Thyroid gland (tissue), 4 donors: ENCODE results near the gene ADAMTS2. TPM values are rescaled to one million over a fixed set of nuclear protein-coding genes. Genes with fewer than 3 reads are reported as not detected.
"Not testable (repeated sequence)": the region's sequence is repeated elsewhere in the genome, so short reads cannot be mapped to it uniquely, and the experiment has no call there.

Source experiments
- DNase-seq, 2 donors: peaks; one replicate each; pipeline ENCODE4 v3.0.0-alpha.2; 2019
- H3K27ac ChIP-seq, 3 donors: fragments of 200-600 bp; sonication (generic); 1 replicate in 2 of 3; 2 replicates in 1 of 3; pipeline ENCODE4 v1.5.1; 2016 to 2019; ENCODE audit warnings: mild to moderate bottlenecking in 1 of 3, moderate library complexity in 1 of 3
- H3K27me3 ChIP-seq: fragments of 200-600 bp; sonication (generic); one replicate; pipeline ENCODE4 v1.5.1; 2019
- H3K36me3 ChIP-seq, 2 donors: fragments of 200-600 bp; sonication (generic); one replicate each; pipeline ENCODE4 v1.5.1; 2016 to 2019
- H3K4me1 ChIP-seq, 2 donors: fragments of 200-600 bp; sonication (generic); one replicate each; pipeline ENCODE4 v1.5.1; 2017 to 2019
- H3K4me3 ChIP-seq, 3 donors: fragments of 200-600 bp; sonication (generic); replicated peaks in 1 of 3; 1 replicate in 2 of 3; 2 replicates in 1 of 3; pipeline ENCODE4 v1.5.1; 2016; ENCODE audit warnings: mild to moderate bottlenecking in 1 of 3
- H3K9me3 ChIP-seq: fragments of 200-600 bp; sonication (generic); one replicate; pipeline ENCODE4 v1.5.1; 2017
- POLR2A ChIP-seq, 2 donors: fragments of 450-650 bp; IDR thresholded peaks; one replicate each; pipeline ENCODE4 v1.6.1; 2017; ENCODE audit warnings: antibody characterized with exemption in 2 of 2, mild to moderate bottlenecking in 2 of 2, moderate library complexity in 1 of 2
- WGBS, 2 donors: methylation state at CpG; one replicate each; pipeline ENCODE4 v1.1.5; 2017; 5-methylcytosine and 5-hydroxymethylcytosine counted together
- intact Hi-C: fragments of 100-400 bp; cut with DNase I; formaldehyde crosslinking; loops from one replicate; pipeline ENCODE4 v1.15.1; 2023
- total RNA-seq, 4 donors: library from RNA; depleted of rRNA; stranded (reverse); fragments of >200 nt; gene quantifications; one replicate each; pipeline ENCODE4 v1.2.3, GENCODE V29; 2016
- TF ChIP-seq, protein P1 (sequence below), 6 experiments: fragments of 200-600 bp in 3 of 6; fragments of 450-650 bp in 3 of 6; sonication (generic) in 3 of 6; IDR thresholded peaks; one replicate each; pipeline ENCODE4 v1.5.1; 2016 to 2019; ENCODE audit warnings: antibody characterized with exemption in 6 of 6, mild to moderate bottlenecking in 2 of 6, inconsistent platforms in 1 of 6, moderate library complexity in 1 of 6

Gene ADAMTS2
- total RNA-seq, 4 donors from 2014 or later: 3.5 to 16.2 (median 7.3) TPM

DNA sequence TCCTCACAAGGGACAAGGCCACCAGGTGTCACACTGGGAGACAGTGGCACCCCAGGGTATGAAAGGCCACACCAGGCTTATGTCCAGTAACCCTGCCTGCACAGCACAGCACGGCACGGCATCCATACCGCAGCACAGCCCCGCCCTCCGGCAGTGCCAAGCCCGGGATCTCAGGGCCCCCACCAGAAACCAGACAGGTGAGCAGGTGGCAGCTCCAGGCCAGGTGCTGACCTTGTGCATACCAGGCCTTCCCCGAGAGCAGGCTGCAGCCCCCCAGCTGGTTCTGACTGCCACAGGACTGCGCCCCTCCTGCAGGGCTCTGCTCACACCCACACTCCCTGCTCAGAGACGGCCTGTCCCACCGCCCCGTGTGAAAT lies 56.5 kb downstream of the ADAMTS2 start:
- intact Hi-C loops: no loop called here
- no peak for TF ChIP-seq POLR2A (IDR thresholded peaks at IDR 0.05)
- TF ChIP-seq, protein P1, sequence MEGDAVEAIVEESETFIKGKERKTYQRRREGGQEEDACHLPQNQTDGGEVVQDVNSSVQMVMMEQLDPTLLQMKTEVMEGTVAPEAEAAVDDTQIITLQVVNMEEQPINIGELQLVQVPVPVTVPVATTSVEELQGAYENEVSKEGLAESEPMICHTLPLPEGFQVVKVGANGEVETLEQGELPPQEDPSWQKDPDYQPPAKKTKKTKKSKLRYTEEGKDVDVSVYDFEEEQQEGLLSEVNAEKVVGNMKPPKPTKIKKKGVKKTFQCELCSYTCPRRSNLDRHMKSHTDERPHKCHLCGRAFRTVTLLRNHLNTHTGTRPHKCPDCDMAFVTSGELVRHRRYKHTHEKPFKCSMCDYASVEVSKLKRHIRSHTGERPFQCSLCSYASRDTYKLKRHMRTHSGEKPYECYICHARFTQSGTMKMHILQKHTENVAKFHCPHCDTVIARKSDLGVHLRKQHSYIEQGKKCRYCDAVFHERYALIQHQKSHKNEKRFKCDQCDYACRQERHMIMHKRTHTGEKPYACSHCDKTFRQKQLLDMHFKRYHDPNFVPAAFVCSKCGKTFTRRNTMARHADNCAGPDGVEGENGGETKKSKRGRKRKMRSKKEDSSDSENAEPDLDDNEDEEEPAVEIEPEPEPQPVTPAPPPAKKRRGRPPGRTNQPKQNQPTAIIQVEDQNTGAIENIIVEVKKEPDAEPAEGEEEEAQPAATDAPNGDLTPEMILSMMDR (IDR thresholded peaks at IDR 0.05): no peak
- no peaks in the 10 kb centered on the region for H3K4me1 ChIP-seq
- H3K36me3 ChIP-seq: no peaks in the 10 kb centered on the region
- WGBS, 2 donors: 89 to 90% methylated on average over 4 to 10 of the region's 11 CpGs
- no peaks in the 10 kb centered on the region for H3K9me3 ChIP-seq
- H3K27ac ChIP-seq: no peak overlapping the region
- H3K4me3 ChIP-seq: no peak overlapping the region
- no peaks in the 10 kb centered on the region for H3K27me3 ChIP-seq
- DNase-seq: no peak

DNA sequence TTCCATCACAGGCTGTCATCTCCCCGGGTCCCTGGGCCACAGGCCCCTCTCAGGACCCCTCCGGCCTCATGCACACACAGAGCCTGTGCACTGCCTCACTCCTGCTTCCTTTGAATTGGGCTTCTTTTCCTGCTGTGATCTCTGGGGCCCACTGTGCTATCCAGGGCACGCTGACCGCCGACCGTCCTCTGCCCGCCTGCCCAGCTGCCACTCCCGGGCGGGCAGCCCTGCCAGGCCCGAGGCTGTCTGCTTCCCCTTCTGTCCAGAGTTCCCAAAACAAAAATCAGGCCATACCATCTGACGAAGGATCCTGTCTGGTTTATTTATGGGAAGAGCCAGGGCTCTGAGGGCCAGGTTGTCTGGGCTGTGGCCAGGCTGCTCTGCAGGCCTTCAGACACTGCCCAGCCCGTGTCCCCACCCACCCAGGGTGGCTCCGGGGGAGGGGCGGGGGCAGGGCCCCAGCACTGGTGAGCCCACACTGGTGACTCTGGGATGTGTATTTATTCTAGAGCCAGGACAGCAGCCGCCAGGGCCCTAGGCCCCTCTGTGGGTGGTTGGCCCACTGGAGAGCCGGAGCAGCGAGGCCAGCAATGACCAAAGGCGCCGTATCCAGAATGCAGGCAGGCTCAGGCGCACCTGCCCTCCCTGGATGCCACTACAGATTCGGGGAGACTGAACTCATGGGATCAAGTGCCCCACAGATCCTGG lies 57.0 kb downstream of the ADAMTS2 start:
- no peak overlapping the region for H3K27ac ChIP-seq
- intact Hi-C loops: no loop called here
- 85 to 89% methylated on average over 12 to 15 of the region's 21 CpGs for WGBS, 2 donors
- no peak for TF ChIP-seq POLR2A (IDR thresholded peaks at IDR 0.05)
- TF ChIP-seq, protein P1 (IDR thresholded peaks at IDR 0.05): no peak
- H3K4me1 ChIP-seq: no peaks in the 10 kb centered on the region
- no peak for DNase-seq
- no peak overlapping the region for H3K4me3 ChIP-seq
- H3K36me3 ChIP-seq: no peaks in the 10 kb centered on the region
- no peaks in the 10 kb centered on the region for H3K9me3 ChIP-seq
- H3K27me3 ChIP-seq: no peaks in the 10 kb centered on the region

DNA sequence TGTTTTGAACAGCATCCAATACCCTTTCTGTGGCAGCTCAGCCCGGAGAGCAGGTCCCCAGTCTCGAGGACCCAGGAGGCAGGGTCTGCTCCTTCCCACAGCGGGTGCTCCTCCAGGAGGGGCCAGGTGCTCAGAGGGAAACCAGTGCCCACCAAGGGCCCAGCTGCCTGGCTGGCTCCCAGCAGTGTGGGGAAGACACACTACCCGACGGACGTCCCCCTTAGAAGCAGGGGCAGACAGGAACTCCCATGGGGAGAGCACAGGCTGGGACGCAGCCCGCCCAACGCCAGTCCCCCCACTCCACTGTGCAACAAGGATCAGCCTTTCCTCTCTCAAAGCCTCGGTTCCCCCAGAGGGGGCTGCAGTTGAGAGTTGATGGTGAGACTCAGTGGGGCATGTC lies 57.6 kb downstream of the ADAMTS2 start:
- Histone ChIP-seq H3K4me3 (no peak overlapping the region), H3K36me3 (no peaks in the 10 kb centered on the region), H3K9me3 (no peaks in the 10 kb centered on the region), H3K4me1 (no peaks in the 10 kb centered on the region), H3K27ac (no peak overlapping the region), H3K27me3 (no peaks in the 10 kb centered on the region)
- DNase-seq: no peak
- intact Hi-C loops: no loop called here
- 89% methylated on average over 5 of the region's 10 CpGs; no CpG with 5 or more reads in 1 of the 2 donors for WGBS, 2 donors
- no peak for TF ChIP-seq POLR2A (IDR thresholded peaks at IDR 0.05)
- TF ChIP-seq, protein P1 (IDR thresholded peaks at IDR 0.05): no peak

DNA sequence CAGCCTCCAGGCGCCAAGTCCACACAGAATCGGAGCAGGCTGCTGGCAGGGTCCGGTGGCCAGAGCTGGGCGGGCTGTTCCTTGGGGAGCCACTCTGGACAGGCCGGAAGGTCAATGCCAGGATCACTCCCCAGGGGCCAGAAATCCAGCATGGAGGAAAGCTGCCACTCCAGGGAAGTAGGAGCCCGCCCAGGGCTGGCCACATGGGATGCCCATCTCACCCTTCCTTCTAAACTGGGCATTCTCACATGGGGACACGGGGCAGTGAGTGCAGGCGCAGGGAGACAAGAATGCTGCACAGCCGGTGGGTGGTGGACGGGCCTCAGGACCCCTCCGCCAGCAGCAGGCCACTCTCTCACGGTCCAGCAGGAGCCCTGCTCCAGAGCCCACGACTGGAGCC lies 58.2 kb downstream of the ADAMTS2 start:
- intact Hi-C loops: no loop called here
- Histone ChIP-seq H3K27ac (no peak overlapping the region), H3K9me3 (no peaks in the 10 kb centered on the region), H3K4me3 (no peak overlapping the region), H3K4me1 (no peaks in the 10 kb centered on the region), H3K36me3 (no peaks in the 10 kb centered on the region), H3K27me3 (no peaks in the 10 kb centered on the region)
- no peak for TF ChIP-seq POLR2A (IDR thresholded peaks at IDR 0.05)
- TF ChIP-seq, protein P1 (IDR thresholded peaks at IDR 0.05): no peak
- no peak for DNase-seq
- 88 to 93% methylated on average over 7 to 8 of the region's 13 CpGs for WGBS, 2 donors

- H3K27ac ChIP-seq, DNase-seq, H3K27me3 ChIP-seq, H3K4me1 ChIP-seq, intact Hi-C loops, H3K4me3 ChIP-seq, H3K36me3 ChIP-seq, H3K9me3 ChIP-seq: not testable (repeated sequence)
- 89 to 92% methylated on average over 11 of the region's 11 CpGs for WGBS, 2 donors
Measured at GRCh38 chr5:179285776-179286162, 59.5 kb downstream of the ADAMTS2 start.
